HG03342 (cell line): Measurements from ENCODE around the gene BEST2.

ENCODE experiments used
- ATAC-seq: cut with Tn5 transposase; IDR thresholded peaks from one replicate; pipeline ENCODE4 v1.9.1; 2021; ENCODE audit warnings: mild to moderate bottlenecking, moderate library complexity; ENCODE audit not compliant: unreplicated experiment

Gene BEST2

DNA sequence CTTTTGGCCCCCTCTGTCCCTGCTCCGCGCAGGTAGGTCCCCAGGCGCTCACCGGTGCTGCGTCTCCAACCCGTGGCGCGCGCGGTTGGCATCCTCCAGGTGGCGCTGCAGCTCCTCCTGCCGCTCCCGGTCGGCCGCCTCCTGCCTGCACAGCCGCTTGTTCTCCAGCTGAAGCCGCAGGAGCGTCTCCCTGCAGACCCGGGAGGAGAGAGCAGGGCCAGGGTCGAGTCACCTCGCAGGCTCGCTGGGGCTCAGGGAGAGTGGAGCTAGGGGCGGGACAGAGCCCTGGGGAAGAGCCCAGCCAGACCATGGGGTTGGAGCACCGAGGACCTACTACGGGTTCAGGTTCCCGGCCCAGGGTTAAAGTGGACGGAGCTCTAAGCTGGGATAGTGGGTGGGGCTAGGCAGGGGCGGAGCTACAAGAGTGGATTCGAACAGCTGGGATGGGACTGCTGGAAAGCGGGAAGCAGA is 14.5 kb downstream of the BEST2 start:
- no peak for ATAC-seq

DNA sequence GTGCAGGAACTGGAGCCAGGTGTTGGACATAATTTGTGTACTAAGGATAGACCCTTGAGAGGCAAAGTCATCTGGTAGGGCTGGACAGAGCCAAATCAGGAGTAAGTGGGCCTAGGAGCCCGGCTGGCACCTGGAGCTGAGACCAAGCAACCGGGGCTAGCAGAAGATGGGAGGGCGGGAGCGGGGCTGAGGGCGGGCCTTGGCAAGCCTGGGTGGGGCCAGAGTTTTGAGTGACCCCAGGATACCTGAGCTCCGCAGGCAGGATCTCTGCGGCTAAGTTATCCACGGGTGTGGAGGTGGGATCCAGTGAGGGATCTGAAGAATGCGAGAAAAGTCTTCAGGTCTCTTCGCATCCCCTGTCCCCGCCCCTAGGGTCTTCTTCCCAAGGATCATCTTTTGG is 15.6 kb downstream of the BEST2 start:
- ATAC-seq, result no peak

DNA sequence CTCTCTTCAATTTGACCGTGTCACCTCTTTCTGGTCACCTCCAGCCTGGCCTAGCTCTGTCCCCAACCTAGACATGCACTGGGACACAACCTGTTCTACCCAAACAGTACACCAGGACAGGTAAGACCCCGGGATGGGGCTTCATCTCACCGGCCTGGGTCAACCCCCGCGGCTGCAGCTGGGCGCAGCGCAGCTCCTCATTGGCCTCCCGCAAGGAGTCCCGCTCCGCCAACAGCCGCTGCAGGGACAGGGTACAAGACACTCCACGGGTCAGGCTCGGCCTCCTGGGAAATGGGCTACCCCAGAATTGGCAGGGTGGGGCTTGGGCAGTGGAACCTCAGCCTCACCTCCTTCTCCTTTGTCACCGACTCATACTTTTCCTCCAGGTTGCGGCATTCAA is 16.1 kb downstream of the BEST2 start:
- no peak for ATAC-seq

DNA sequence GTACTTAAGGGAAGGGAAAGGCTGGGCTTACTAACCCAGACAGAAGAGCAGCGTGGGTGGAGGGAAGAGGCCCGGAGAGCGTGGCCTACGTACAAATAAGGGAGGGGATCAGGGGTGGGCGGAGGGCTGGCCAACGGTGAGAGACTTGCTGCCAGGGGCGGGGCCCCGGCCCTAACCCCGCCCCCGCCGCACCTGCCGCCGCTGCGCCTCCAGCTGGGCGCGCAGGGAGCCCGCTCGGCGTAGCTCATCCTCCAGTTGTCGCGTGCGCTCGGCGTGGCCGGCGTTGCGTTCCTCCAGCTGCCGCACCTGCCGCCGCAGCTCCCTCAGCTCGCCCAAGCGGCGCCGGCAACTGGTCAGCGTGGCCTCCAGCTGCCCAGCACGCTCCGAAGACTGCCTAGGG is 18.1 kb downstream of the BEST2 start:
- no peak for ATAC-seq

DNA sequence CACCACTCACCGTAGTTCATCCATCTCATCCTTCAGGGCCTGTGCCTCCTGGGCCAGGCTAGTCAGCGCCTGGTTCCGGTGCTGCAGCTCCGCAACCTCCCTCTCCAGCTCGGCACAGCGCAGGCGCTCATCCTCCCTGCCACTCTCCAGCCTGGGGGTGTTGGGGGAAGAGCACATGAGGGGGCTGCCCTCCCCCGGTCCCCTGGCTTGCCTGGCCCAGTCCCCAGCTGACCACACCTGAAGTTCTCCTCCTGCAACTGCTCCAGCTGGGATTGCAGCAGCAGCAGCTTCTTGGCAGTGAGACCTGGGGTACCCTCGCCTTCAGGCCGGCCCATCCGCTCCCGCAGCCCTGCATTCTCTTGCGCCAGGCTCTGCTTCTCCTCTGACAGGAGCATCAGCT is 19.3 kb downstream of the BEST2 start:
- no peak for ATAC-seq

DNA sequence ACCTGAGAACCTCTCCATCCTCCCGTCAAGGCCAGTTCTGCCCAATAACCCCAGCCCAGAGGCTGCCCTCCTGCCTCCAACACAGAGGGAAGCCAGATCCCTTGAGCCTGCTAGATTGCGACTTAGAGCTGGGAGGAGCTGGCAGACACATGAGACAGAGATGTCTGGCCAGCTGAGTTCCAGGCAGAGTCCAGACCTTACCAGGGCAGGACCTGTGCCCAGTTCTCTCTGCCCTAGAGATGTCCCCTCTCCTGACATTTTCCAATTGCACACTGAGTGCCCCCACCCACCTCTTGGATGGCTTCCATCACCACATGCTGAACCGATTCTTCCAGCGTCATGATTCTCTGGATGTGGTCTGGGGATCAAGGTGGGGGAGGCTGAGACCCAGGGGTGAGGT is 20.7 kb downstream of the BEST2 start:
- ATAC-seq, result no peak

DNA sequence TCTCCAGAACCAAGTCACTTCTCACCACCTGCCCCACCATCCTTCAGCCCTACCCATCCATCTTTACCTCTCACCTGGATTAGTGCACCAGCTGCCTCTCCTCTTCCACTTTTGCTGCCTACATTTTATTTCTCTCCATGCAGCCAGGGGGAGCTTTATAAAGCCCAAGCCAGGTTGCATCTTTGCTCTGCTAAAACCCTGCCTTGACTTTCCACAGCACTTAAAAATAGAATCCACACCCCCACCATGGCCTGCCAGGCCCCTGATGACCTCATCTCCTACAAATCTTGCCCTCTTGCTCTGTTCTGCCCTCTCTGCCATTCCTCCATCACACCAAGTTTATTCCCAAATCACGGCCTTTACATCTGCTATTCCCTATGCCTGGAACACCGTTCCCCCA is 22.0 kb downstream of the BEST2 start:
- no peak for ATAC-seq

DNA sequence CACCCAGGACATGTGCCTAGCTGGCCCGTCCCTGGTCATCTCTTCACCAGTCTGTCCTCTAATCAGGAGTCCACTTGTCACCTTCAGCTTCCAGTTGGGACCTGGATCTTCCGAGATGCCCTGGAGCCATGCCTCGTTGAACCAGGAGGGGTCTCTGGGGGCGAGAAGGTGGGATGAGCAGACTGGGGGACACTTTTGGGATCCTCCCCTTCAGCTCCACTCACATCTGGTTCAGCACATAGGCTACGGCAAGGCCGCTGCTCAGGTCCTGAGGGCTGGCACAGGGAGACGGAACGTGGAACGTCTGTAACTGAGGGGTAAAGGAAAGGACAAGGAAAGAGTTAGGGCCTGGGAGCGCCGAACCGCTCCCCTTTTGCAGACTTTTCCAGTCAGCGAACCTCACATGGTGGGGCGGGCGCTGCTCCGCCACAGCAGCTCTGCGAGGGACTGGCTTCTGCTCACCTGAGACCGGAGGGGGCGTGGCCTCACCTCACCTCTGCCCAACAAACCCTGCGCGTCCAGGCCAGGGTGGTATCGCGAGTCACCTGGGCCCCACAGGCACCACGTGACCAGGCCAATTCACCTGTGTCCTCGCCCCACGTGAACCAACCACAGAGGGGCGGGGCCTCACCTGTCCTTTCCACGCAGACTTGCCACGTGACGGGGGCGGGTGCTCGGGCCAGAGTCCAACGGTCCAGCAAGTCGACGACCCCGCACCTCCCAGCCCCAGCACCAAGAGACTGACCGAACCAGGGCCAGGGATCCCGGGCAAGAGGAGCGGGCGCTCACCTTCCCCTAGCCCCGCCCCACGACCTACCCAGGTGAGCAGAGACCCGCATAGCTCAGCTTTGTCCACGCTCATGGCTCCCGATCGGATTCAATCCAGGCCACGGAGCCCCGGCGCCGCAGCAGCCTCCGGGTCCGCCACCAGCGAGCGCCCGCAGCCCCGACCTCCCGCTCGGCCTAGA is 23.3 kb downstream of the BEST2 start, which contains the start of gene HOOK2:
TSS of gene HOOK2 (minus strand) at position 965 of the 968 bp plus-strand sequence. CDS start at position 862, 103 bp downstream.
- ATAC-seq, result no peak

DNA sequence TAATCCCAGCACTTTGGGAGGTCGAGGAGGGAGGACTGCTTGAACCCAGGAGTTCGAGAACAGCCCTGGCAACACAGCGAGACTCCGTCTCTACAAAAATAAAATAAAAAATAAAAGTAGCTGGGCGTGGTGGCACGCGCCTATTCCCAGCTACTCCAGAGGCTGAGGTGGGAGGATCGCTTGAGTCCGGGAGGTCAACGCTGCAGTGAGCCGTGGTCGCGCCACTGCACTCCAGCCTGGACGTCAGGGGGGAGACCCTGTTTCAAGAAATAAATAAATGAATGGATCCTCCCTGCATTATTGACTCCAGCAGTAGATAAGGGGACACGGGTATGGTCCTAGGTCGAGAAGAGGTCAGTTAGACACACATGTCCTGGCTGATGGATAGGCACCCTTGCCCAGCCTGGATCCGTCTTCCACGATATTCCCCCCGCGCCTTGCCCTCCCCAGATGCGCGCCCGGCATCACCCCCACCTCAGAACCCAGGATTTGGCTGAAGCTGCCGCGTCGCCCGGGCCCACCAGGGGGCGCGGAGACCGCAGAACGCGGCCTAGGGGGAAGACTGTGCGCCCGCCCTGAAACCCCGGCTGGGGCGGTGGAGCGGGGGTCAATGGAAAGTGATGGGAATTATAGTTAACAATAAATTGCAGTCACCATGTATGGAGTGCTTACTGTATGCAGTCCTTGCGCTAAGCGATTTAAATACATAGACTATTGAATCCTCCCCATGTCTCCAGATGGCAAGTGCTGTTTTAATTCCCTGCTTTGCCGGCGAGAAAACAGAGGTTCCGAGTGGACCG is 25.8 kb downstream of the BEST2 start:
- ATAC-seq, result no peak

DNA sequence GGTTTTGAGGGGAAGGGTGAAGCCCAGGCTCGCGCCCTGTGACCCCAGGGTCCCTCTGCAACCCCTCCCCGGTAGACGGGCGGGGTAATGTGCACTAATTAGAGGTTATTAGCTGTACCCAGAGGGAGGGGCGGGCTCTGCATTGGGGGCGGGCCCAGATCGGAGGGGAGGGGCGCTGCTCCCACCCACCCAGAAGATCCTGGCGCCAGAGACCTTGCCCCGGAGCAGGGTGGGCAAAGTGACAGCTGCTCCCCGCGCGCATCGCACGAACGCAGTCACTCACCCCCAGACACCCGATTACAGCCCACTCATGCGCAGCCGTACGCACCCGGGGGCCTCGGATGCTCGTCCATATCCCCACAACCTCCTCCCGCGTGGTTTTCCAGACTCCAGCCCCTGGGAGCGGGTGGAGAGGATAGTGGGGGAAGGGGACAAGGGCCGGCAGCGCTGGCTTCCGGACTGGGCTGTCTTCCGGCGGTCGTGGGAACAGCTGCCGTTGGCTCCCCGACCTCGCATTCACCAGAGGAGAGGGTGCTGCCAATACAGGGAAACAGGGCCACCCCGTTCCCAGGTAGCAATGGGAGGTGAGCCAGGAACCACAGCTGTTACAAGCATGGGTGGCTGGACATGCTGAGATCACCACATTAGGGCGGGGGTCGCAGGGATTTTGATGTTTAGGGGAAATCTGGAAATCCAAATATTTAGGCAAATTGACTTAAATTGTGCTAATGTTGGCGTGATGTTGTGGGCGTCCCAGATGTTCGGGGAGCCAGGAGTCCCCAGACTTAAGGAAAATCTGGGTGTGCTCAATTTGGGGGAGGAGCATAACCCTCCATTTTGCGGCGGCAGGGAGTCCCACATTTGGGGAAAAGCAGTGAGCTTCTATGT is 26.7 kb downstream of the BEST2 start:
- ATAC-seq, result no peak

DNA sequence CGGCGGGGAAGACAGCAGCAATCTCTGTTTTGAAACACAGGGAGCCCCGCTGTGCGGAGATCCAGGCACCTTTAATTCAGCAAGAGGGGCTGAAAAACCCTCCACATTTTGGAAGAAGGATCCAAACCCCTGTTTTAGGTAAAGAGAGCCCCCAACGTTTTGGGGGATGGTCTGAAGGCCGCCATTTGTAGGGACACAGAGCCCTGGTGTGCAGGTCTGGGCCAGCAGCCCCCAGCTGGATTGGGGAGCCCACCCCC is 27.2 kb downstream of the BEST2 start:
- no peak for ATAC-seq

DNA sequence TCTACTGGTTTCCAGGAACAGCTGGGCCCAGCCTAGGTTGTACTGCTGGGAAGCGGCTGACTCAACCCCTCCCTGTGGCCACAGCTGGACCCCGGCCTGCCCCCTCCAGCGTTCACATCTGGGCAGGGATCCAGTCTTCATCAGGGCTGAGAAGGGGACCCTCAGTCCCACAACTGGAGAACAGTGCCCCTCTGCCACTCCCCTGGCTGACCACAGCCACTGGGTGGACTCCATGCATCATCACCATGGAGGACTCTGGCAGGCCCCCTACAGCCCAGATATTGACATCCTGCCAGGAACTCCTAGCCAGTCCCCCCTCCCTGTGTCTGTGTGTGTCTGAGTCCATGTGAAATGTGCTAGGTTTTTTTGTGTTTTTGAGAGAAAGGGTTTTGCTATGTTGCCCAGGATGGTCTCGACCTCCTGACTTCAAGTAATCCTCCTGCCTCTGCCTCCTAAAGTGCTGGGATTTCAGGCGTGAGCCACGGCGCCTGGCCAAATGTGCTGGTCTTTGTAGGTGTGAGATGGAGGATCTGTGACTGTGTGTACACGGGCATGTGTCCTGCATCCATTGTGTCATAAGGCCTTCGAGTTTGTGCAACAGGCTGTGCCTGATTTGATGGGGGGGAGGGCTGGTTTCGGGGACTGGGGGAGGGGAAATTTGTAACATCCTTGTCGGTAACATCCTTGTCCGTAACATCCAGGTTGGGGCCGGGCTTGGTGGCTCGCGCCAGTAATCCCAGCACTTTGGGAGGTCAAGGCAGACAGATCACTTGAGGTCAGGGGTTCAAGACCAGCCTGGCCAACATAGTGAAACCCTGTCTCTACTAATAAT is 27.8 kb downstream of the BEST2 start:
- no peak for ATAC-seq

DNA sequence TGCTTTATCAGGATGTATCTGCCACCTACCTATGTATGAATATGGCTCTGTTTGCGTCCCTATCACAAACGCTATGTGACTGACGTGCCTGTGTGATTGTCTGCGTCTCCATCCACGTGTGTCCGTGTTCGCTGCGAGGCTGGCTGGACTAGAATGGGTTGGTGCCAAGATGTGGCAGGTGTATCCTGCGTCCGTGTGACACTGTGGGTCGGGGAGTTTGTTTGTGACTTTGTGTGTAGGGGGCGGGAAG is 30.5 kb downstream of the BEST2 start:
- ATAC-seq, result peak; percentile 10

DNA sequence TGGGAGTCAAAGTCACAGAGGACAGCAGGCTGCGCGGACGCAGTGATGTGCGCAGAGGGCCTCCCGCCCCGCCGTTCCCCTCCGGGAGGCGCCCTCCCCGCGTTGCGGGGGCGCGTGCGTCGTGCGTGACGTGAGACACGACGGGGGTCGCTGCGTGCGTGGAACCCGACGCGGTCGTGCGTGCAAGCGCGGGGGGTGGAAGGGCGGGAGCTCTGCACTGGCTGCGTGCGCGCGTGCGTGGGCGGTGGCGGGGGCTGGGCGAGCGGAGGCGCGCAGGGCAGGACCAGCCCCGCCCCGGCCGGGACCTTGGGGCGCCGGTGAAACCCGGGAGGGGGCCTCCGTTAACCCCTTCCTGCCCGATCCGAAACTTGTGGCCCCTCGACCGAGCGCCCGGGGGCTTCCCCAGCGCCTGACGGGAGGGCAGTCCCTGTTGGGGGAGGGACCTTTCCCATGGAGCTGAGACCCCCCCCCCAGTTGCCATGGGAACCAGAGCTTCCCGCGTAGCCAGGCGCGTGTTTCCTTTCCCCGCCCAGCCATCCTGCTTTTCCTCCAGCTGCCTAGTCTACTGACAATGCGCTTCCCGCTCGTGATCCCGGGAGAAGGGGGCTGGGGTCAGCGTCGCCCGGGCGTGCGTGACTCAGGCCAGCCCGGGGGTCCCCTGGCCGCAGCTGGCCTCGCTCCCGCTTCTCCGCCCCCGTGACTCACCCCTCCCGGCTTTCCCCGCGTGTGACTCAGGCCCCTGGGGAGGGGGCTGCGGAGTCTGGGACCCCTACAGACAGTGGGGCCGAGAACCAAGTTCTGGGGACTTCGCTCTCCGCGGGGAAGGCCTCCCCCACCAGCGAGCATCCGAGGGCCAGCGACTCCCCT is 31.1 kb downstream of the BEST2 start:
- ATAC-seq, result peak; percentile 23

DNA sequence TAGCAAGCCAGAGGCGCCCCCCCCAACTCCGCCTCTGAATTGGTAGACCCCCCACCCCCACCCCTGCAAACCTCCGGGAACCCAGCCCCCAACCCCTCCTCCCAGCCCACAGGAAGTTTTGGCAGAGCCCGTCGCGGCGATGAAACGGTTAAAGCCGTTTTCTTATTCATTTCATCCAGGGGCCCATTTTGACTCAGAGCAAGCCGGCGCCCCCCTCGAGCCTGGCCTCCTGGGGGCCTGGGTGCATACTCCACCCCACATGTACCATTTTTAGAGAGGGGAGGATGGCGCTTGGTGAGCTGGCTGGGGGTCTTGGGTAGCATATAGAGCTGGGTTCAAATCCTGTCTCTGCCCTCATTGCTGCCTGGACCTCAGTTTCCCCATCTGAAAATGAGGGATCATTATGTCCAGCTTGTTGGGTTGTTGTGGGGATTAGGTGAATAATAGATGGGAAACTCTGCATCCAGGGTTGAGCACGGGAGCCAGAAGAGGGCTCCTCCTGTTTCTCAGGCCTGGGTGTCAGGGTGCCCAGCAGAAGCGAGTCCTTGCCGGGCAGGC is 31.8 kb downstream of the BEST2 start:
- ATAC-seq, result no peak

DNA sequence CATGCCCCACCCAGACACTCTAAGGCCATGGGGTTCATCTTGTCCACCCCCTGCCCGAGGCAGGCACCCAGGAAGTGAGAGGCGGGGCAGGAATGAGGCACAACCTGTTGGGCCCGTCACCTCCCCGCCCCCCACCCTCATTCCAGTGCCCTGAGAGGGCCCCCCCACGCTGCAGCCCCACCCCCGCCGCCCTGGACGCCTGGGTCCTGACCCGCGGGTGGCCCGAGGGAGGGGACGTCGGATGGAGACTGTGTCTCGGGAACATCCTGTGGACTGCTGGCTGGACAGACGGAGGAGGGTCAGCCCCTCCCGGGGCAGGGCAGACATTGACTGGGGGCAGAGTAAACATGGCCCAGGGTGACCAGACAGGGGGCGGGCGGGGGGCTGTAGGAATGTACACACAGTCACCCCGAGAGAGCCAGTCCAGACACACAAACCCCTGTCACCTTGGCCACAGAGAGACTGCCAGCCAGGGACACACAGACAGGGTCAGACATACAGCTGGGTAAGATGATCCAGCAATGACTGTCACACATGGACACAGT is 32.3 kb downstream of the BEST2 start:
- ATAC-seq, result no peak

DNA sequence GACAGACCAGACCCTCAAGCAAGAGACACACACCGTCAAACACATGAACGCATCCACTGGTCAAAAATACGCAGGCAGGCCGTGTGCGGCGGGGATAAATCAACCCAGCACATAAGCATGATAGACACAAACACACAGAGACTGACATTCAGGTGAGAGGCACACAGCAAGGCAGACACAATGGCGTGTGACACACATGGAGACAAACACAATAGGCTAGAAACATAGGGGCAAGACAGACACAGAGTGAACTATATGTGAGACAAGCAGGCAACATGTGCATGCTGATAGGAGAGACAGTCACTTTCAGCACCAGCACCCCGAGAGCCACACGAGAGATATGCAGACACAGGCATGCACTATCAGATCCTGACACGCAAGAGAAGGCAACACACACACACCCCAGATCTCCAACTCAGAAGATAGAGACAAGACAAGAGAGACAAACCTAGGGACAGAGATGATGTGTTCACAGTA is 32.8 kb downstream of the BEST2 start:
- no peak for ATAC-seq

DNA sequence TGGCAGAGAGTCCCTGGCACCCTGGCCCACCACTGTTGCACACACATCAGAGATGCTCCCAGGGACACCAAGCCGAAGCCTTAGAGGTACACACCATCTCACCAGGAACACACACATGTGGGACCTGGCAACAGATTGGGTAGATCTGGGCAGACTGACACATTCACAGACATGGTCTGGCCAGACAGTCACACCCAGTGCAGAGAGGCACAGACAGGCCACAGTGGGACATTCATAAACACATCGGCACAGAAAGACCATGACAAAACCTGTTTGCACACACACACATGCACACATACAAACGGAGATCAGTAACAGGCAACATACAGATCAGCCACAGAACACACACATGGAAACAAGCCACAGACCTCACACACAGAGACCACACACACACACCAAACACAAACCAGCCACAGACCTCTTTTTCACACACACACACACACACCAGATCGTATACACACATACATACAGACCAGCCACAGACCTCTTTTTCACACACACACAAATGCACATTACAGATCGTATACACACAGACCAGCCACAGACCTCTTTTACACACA is 33.4 kb downstream of the BEST2 start:
- ATAC-seq, result no peak
